Measurements from ENCODE around the gene ABCG5. TPM values are rescaled to one million over a fixed set of nuclear protein-coding genes. Genes with fewer than 3 reads are reported as not detected.
A peak's percentile ranks its signal among the peaks of the same experiment; 100 is the strongest.

Gene ABCG5
- total and polyA plus RNA-seq, 2 experiments from 2014 or later = 0.08 TPM; not detected in 1

- no peak overlapping the region for H3K4me3 ChIP-seq
- Mint-ChIP-seq H3K4me3 (no peak overlapping the region), H3K36me3 (ENCODE audit: low read depth) (no peaks in the 10 kb centered on the region), H3K9me3 (no peaks in the 10 kb centered on the region), H3K27me3 (ENCODE audit: insufficient read depth, low read depth, poor library complexity) (peaks cover 6% of the 10 kb centered on the region), H3K4me1 (peaks cover 15% of the 10 kb centered on the region), H3K27ac (no peak overlapping the region)
- H4K20me1 ChIP-seq (replicated peaks; ENCODE audit: insufficient read depth) = no peaks in the 10 kb centered on the region
- H3K27me3 ChIP-seq (ENCODE audit: insufficient read depth) = no peaks in the 10 kb centered on the region
- H3K4me1 ChIP-seq (ENCODE audit: insufficient read depth) = no peaks in the 10 kb centered on the region; the same call in 1 of the 2 replicates
- no peaks in the 10 kb centered on the region for H3K79me2 ChIP-seq (replicated peaks; ENCODE audit: insufficient read depth)
- no peak for ATAC-seq
- 0 out of 2 replicates have a peak, but pooled peaks cover 5% of the 10 kb centered on the region for H3K9me2 ChIP-seq (ENCODE audit: insufficient read depth)
- H2AFZ ChIP-seq = peak overlapping the region; percentile 52; the same call in 1 of the 2 replicates
- no peaks in the 10 kb centered on the region for H3F3A ChIP-seq (replicated peaks; ENCODE audit: low read depth)
- no peaks in the 10 kb centered on the region for H3K36me3 ChIP-seq (ENCODE audit: insufficient read depth)
- TF ChIP-seq ETS1 (IDR thresholded peaks at IDR 0.05) (no peak), EZH2phosphoT487 (IDR thresholded peaks at IDR 0.05; ENCODE audit: unreplicated experiment) (no peak), CREB1 (CRISPR knock-in tag; IDR thresholded peaks at IDR 0.05; ENCODE audit: low read depth) (no peak)
- DNase-seq (ENCODE audit: low spot score) = no peak
- no peak overlapping the region for H3K4me2 ChIP-seq
- no peak overlapping the region for H3K27ac ChIP-seq (ENCODE audit: low read depth)
Measured at GRCh38 chr2:43841949-43842865, 3.6 kb upstream of the ABCG5 start.

GRCh38 chr2:43840965-43841364 is 2.3 kb upstream of the ABCG5 start:
- no peak overlapping the region for H3K4me3 ChIP-seq
- no peak overlapping the region for H3K27ac Mint-ChIP-seq
- H3K79me2 ChIP-seq (replicated peaks; ENCODE audit: insufficient read depth) = no peaks in the 10 kb centered on the region
- no peak overlapping the region for H3K4me3 Mint-ChIP-seq
- H3K36me3 Mint-ChIP-seq (ENCODE audit: low read depth) = no peaks in the 10 kb centered on the region
- H3K4me1 Mint-ChIP-seq = peaks cover 15% of the 10 kb centered on the region
- H3K36me3 ChIP-seq (ENCODE audit: insufficient read depth) = no peaks in the 10 kb centered on the region
- no peaks in the 10 kb centered on the region for H3K27me3 ChIP-seq (ENCODE audit: insufficient read depth)
- 0 out of 2 replicates have a peak overlapping the region, but pooled peaks have one; percentile 14 for H2AFZ ChIP-seq
- H3K4me1 ChIP-seq (ENCODE audit: insufficient read depth) = no peaks in the 10 kb centered on the region; the same call in 1 of the 2 replicates
- DNase-seq (ENCODE audit: low spot score) = no peak
- H3K4me2 ChIP-seq = no peak overlapping the region
- H4K20me1 ChIP-seq (replicated peaks; ENCODE audit: insufficient read depth) = no peaks in the 10 kb centered on the region
- no peaks in the 10 kb centered on the region for H3F3A ChIP-seq (replicated peaks; ENCODE audit: low read depth)
- H3K9me3 Mint-ChIP-seq = no peaks in the 10 kb centered on the region
- no peak overlapping the region for H3K27ac ChIP-seq (ENCODE audit: low read depth)
- H3K27me3 Mint-ChIP-seq (ENCODE audit: insufficient read depth, low read depth, poor library complexity) = peaks cover 5% of the 10 kb centered on the region
- ATAC-seq = no peak
- TF ChIP-seq ZNF114 (CRISPR knock-in tag; IDR thresholded peaks at IDR 0.05) (no peak), ETS1 (IDR thresholded peaks at IDR 0.05) (no peak), STAT1 (IDR thresholded peaks at IDR 0.05; ENCODE audit: unreplicated experiment) (no peak), NANOG (IDR thresholded peaks at IDR 0.05; ENCODE audit: borderline replicate concordance) (no peak), ZNF462 (CRISPR knock-in tag; IDR thresholded peaks at IDR 0.05) (no peak), EZH2phosphoT487 (IDR thresholded peaks at IDR 0.05; ENCODE audit: unreplicated experiment) (no peak)
- 0 out of 2 replicates have a peak, but pooled peaks cover 5% of the 10 kb centered on the region for H3K9me2 ChIP-seq (ENCODE audit: insufficient read depth)
